ENCODE measurements around the gene DRGX.

GRCh38 chr10:49404321-49404878 is 8.5 kb upstream of the DRGX start:
- TF ChIP-seq POLR2A (IDR thresholded peaks at IDR 0.05; ENCODE audit: extremely low read depth, insufficient read length) (no peak), CTCF (IDR thresholded peaks at IDR 0.05; ENCODE audit: low read depth, low read length) (no peak)

Data from NB4 (cell line).